Nephron (organoid): ENCODE measurements around the gene TRPV2.

Source experiments
- H3K27ac Mint-ChIP-seq, 3 experiments: 2 replicates each; pipeline ENCODE4 v1.8.0; 2020; ENCODE audit warnings: mixed read lengths in 3 of 3, mild to moderate bottlenecking in 2 of 3, moderate library complexity in 1 of 3
- H3K27me3 Mint-ChIP-seq: 2 replicates; pipeline ENCODE4 v1.8.0; 2021; ENCODE audit warnings: low read depth, mild to moderate bottlenecking, moderate library complexity, mixed read lengths
- H3K36me3 Mint-ChIP-seq: 2 replicates; pipeline ENCODE4 v1.8.0; 2020; ENCODE audit warnings: low read depth, mixed read lengths
- H3K4me1 Mint-ChIP-seq: 2 replicates; pipeline ENCODE4 v1.8.0; 2020; ENCODE audit warnings: mixed read lengths
- H3K4me3 Mint-ChIP-seq, 3 experiments: 2 replicates each; pipeline ENCODE4 v1.8.0; 2020; ENCODE audit warnings: mild to moderate bottlenecking in 3 of 3, mixed read lengths in 3 of 3, moderate library complexity in 2 of 3
- H3K9me3 Mint-ChIP-seq: 2 replicates; pipeline ENCODE4 v1.8.0; 2020; ENCODE audit warnings: mixed read lengths
- TF ChIP-seq, protein P1 (sequence below), 3 experiments: fragments of 200-600 bp; sonication (generic); IDR thresholded peaks; one replicate each; pipeline ENCODE4 v1.5.0; 2021; ENCODE audit warnings: antibody characterized with exemption in 3 of 3; ENCODE audit not compliant: unreplicated experiment in 3 of 3

TRPV2 gene

DNA sequence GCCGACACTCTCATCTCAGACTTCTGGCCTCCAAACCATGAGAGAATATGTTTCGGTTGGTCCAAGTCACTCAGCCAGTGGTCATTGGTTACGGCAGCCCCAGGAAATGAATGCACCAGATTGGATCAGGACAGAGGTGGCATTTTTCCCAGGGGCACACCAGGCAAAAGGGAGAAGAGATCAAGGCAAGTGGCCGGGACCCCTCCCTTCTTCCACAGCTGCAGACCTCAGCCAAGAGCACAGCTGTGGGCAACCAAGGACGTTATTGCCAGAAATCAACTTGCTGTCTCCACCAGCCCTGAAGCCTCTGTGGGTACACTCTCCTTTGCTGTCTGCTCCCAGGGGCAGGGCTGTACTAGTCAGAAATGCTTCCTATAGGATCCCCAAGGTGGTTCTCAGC, 55.9 kb downstream of the TRPV2 start:
- H3K4me3 Mint-ChIP-seq, result no peak overlapping the region

DNA sequence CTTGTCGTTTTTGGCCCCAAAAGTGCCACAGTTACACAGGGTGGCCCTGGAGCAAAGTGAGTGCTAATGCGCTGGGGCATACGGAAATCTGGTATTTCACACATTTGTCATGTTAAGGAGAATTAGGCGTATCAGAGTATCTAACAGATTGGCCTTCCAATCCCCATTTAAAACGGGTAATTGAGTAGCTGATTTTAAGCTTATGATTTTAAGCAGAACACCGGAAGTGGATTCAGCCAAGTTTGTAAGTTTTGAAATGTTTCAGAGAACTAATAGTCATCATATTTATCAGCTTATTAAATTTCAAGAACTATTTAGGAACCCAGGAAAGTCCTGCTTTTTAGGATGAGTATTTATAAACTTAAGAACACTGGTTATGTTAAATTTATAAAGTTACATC, 57.2 kb downstream of the TRPV2 start:
- no peaks in the 10 kb centered on the region for H3K9me3 Mint-ChIP-seq
- H3K4me3 Mint-ChIP-seq, result no peak overlapping the region
- no peaks in the 10 kb centered on the region for H3K36me3 Mint-ChIP-seq
- TF ChIP-seq, protein P1, sequence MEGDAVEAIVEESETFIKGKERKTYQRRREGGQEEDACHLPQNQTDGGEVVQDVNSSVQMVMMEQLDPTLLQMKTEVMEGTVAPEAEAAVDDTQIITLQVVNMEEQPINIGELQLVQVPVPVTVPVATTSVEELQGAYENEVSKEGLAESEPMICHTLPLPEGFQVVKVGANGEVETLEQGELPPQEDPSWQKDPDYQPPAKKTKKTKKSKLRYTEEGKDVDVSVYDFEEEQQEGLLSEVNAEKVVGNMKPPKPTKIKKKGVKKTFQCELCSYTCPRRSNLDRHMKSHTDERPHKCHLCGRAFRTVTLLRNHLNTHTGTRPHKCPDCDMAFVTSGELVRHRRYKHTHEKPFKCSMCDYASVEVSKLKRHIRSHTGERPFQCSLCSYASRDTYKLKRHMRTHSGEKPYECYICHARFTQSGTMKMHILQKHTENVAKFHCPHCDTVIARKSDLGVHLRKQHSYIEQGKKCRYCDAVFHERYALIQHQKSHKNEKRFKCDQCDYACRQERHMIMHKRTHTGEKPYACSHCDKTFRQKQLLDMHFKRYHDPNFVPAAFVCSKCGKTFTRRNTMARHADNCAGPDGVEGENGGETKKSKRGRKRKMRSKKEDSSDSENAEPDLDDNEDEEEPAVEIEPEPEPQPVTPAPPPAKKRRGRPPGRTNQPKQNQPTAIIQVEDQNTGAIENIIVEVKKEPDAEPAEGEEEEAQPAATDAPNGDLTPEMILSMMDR (IDR thresholded peaks at IDR 0.05; ENCODE audit: unreplicated experiment in 3 of 3), result no peak
- H3K27ac Mint-ChIP-seq, result no peak overlapping the region
- H3K27me3 Mint-ChIP-seq, result no peaks in the 10 kb centered on the region
- peaks cover 66% of the 10 kb centered on the region for H3K4me1 Mint-ChIP-seq

More for the DNA sequence above, 55.9 kb downstream of the TRPV2 start:
- peak overlapping the region in 2 of 3 experiments; percentile 52 to 95 for H3K27ac Mint-ChIP-seq
- H3K36me3 Mint-ChIP-seq, result no peaks in the 10 kb centered on the region
- TF ChIP-seq, protein P1 (IDR thresholded peaks at IDR 0.05; ENCODE audit: unreplicated experiment in 3 of 3), result no peak
- H3K4me1 Mint-ChIP-seq, result peaks cover 62% of the 10 kb centered on the region
- H3K9me3 Mint-ChIP-seq, result no peaks in the 10 kb centered on the region
- H3K27me3 Mint-ChIP-seq, result no peaks in the 10 kb centered on the region

DNA sequence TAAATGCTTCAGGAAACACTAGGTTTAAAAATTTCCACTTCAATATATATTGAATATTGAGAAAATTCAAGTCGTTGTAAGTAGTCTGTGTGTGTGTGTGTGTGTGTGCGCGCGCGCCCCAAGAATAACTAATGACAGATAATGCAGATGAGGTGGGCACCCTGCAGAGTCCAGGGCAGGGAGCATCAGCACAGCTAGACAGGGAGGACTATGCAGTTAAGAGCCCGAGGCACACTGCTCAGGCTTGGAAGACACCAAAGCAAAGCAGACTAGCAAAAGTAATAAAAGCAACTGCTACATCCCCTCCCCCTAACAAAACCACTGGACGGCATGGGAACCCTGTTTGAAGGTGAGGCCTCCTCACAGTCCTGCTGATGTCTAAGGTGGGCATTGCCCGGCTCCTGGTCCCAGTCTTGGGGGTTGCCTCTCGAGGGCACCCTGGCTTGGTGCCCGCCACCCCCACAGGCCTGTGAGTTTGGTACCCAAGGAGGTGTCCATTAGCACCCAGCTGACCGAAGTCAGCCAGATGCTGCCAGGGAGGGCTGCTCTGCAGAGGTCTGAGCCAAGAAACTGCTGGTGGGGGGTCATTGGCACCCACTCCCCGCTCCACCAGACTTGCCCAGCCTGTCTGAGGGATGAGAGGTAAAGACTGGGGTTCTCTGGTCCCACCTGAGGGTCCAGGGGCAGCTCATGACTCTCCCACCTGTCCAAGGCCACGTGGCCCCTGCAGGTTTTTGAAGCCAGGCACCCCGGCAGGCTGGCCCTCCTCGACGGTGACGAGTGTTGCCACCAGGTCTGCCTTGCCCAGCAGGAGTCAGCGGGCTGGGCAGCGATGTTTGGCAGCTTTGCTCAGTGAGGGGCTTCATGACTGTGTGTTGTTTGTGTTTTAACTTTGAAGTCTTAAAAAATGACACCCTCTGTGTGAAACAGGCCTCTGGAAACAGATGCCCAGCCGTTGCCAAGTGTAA, 58.0 kb downstream of the TRPV2 start:
- TF ChIP-seq, protein P1 (IDR thresholded peaks at IDR 0.05; ENCODE audit: unreplicated experiment in 3 of 3), result no peak
- Mint-ChIP-seq H3K27ac (peak overlapping the region in 1 of 3 experiments; percentile 45), H3K4me1 (peaks cover 59% of the 10 kb centered on the region), H3K27me3 (no peaks in the 10 kb centered on the region), H3K4me3 (no peak overlapping the region), H3K9me3 (no peaks in the 10 kb centered on the region), H3K36me3 (no peaks in the 10 kb centered on the region)

DNA sequence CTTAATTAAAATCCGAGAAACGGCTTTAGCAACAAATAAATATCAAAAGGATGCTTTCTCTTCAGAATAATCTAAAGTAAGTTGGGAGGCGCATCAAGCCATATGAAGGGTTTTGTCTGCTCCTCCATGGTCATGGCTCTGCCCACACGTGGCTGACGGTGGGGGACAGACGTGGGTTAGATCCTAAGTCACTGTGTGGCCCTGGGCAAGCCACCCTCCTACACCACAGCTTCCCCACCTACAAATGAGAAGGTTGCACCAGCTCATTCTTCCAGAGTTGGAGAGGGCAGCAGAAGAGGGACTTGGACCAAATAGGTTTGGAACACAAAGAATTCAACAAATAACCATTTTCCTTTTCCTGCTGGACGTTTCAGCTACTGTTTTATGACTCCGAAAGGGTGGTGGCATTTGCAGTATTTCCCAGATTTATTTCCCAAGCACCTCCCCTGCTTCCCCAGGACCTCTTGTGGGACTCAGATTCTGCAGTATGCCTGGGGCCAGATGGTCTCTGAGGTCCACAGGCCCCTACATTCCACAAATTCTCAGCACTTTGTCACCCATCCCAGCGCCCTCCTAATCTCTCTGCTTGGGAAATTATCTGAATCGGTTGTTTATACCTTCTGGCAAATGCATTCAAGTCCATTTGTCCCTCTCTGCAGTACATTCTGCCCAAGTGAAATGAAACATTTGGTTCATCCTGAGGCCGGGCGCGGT, 58.8 kb downstream of the TRPV2 start:
- Mint-ChIP-seq H3K27ac (peak overlapping the region; percentile 22 to 50 (median 33)), H3K4me1 (peaks cover 61% of the 10 kb centered on the region), H3K27me3 (no peaks in the 10 kb centered on the region), H3K4me3 (no peak overlapping the region), H3K9me3 (no peaks in the 10 kb centered on the region), H3K36me3 (no peaks in the 10 kb centered on the region)
- TF ChIP-seq, protein P1 (IDR thresholded peaks at IDR 0.05; ENCODE audit: unreplicated experiment in 3 of 3), result no peak

DNA sequence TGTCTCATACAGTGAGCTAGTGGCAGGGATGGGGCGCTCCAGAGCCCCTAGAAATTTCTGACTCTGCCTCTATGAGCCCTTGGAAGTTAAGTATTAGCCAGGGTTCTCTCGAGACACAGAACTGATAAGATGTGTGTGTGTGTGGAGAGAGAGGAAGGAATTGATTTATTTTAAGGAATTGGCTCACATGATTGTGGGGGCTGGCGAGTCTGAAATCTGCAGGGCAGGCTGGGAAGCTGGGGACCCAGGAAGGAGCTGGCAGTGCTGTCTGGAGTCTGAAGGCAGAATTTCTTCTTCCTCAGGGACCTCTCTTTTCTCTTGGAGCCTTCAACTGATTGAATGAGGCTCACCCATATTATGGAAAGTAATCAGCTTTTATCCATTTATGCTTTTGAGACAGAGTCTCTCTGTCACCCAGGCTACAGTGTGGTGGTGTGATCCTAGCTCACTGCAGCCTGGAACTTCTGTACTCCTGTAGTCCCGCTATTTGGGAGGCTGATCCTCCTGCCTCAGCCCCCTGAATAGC, 59.9 kb downstream of the TRPV2 start:
- H3K27me3 Mint-ChIP-seq, result no peaks in the 10 kb centered on the region
- H3K36me3 Mint-ChIP-seq, result no peaks in the 10 kb centered on the region
- TF ChIP-seq, protein P1 (IDR thresholded peaks at IDR 0.05; ENCODE audit: unreplicated experiment in 3 of 3), result no peak
- H3K4me3 Mint-ChIP-seq, result no peak overlapping the region
- H3K9me3 Mint-ChIP-seq, result no peaks in the 10 kb centered on the region
- peaks cover 50% of the 10 kb centered on the region for H3K4me1 Mint-ChIP-seq
- H3K27ac Mint-ChIP-seq, result peak overlapping the region in 1 of 3 experiments; percentile 55
